A673 (cell line): ENCODE measurements around the gene NHS. TPM values are rescaled to one million over a fixed set of nuclear protein-coding genes. Genes with fewer than 3 reads are reported as not detected.

Experiments used
- BruUV-seq: library from RNA; stranded (reverse); fragments of 400-500 nt; replicated peaks from 2 replicates; lab custom pipeline; 2021; lab: Mats Ljungman, UMichigan
- CTCF ChIA-PET: fragments of 300-600 bp; sonication (Branson Sonifier 250); formaldehyde crosslinking; loops from one replicate; lab custom pipeline; 2022; ENCODE audit warnings: antibody characterized with exemption; lab: Charles Lee
- POLR2A ChIA-PET: fragments of 300-600 bp; sonication (Branson Sonifier 250); formaldehyde crosslinking; loops from one replicate; lab custom pipeline; 2022; ENCODE audit warnings: antibody characterized with exemption; ENCODE audit not compliant: low non-redundant PET; lab: Charles Lee
- DNase-seq: peaks from one replicate; pipeline ENCODE4 v3.0.0-alpha.2; 2015; ENCODE audit warnings: low spot score
- H3K27ac ChIP-seq: fragments of 200-600 bp; sonication (generic); 2 replicates; pipeline ENCODE4 v1.5.1; 2016; ENCODE audit warnings: mixed run types, low read depth, mild to moderate bottlenecking, mixed read lengths, antibody characterized with exemption, low read length; ENCODE audit not compliant: poor library complexity, severe bottlenecking
- H3K27me3 ChIP-seq: fragments of 200-600 bp; sonication (generic); replicated peaks from 2 replicates; pipeline ENCODE4 v1.6.1; 2017; ENCODE audit warnings: mixed run types, low read depth, mild to moderate bottlenecking, mixed read lengths, antibody characterized with exemption, low read length; ENCODE audit not compliant: insufficient read depth, poor library complexity
- H3K36me3 ChIP-seq: fragments of 200-600 bp; sonication (generic); 2 replicates; pipeline ENCODE4 v1.6.1; 2016; ENCODE audit warnings: mixed run types, mild to moderate bottlenecking, mixed read lengths, antibody characterized with exemption, low read length; ENCODE audit not compliant: insufficient read depth, poor library complexity, severe bottlenecking
- H3K4me1 ChIP-seq: fragments of 200-600 bp; sonication (generic); 2 replicates; pipeline ENCODE4 v1.6.1; 2017; ENCODE audit warnings: mixed run types, mild to moderate bottlenecking, mixed read lengths, antibody characterized with exemption, low read length; ENCODE audit not compliant: insufficient read depth, poor library complexity, severe bottlenecking
- H3K4me3 ChIP-seq: fragments of 200-600 bp; sonication (generic); 2 replicates; pipeline ENCODE4 v1.5.1; 2016; ENCODE audit warnings: low read depth, mixed run types, mild to moderate bottlenecking, mixed read lengths, low read length; ENCODE audit not compliant: poor library complexity, severe bottlenecking
- H3K9me3 ChIP-seq: fragments of 200-600 bp; sonication (generic); 2 replicates; pipeline ENCODE4 v1.6.1; 2016; ENCODE audit warnings: mixed run types, low read depth, mild to moderate bottlenecking, mixed read lengths, antibody characterized with exemption, low read length; ENCODE audit not compliant: poor library complexity, severe bottlenecking
- EZH2 ChIP-seq: fragments of 200-600 bp; sonication (generic); IDR thresholded peaks from 2 replicates; pipeline ENCODE4 v1.6.1; 2017; ENCODE audit warnings: borderline replicate concordance, low read depth, mild to moderate bottlenecking, mixed read lengths, antibody characterized with exemption, low read length; ENCODE audit not compliant: poor library complexity, severe bottlenecking
- intact Hi-C: fragments of 100-400 bp; cut with micrococcal nuclease; formaldehyde crosslinking; loops from one replicate; pipeline ENCODE4 v1.10.0; 2022; ENCODE audit not compliant: unreplicated experiment
- total RNA-seq: library from RNA; stranded (reverse); gene quantifications from 2 replicates; pipeline ENCODE4 v1.2.3, GENCODE V29; 2021
- TF ChIP-seq, protein P1 (sequence below): fragments of 300-800, 200-600 bp; sonication (generic); conservative IDR thresholded peaks from 2 replicates; pipeline ENCODE4 v1.5.1; 2017; ENCODE audit warnings: low read depth, mild to moderate bottlenecking, antibody characterized with exemption, low read length, moderate library complexity, mixed read lengths

NHS gene
- total RNA-seq, 1 experiment from 2014 or later = 0.37 TPM

DNA sequence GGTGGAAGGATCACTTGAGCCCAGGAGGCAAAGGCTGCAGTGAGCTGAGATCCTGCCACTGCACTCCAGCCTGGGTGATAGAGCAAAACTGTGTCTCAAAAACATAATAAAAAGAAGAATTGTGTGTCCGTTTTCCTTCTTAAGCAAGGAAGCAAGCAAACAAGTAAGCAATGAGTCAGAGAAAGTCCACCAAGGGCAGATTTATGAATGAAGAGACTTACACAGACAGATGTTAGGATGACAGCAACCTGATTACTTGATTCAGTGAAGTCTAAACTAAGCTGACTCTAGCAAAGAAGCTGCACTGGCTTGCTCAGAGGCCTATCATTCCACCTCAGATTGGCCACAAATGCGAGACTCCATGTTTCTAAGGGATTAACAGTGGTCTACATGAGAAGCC is 328.2 kb downstream of the NHS start:
- no peak overlapping the region for H3K27ac ChIP-seq
- BruUV-seq = no TSS peak
- H3K9me3 ChIP-seq = no peaks in the 10 kb centered on the region
- ChIA-PET CTCF (no interaction called here), POLR2A (no interaction called here)
- H3K4me1 ChIP-seq = no peaks in the 10 kb centered on the region
- intact Hi-C loops = no loop called here
- H3K36me3 ChIP-seq = no peaks in the 10 kb centered on the region
- TF ChIP-seq, protein P1, sequence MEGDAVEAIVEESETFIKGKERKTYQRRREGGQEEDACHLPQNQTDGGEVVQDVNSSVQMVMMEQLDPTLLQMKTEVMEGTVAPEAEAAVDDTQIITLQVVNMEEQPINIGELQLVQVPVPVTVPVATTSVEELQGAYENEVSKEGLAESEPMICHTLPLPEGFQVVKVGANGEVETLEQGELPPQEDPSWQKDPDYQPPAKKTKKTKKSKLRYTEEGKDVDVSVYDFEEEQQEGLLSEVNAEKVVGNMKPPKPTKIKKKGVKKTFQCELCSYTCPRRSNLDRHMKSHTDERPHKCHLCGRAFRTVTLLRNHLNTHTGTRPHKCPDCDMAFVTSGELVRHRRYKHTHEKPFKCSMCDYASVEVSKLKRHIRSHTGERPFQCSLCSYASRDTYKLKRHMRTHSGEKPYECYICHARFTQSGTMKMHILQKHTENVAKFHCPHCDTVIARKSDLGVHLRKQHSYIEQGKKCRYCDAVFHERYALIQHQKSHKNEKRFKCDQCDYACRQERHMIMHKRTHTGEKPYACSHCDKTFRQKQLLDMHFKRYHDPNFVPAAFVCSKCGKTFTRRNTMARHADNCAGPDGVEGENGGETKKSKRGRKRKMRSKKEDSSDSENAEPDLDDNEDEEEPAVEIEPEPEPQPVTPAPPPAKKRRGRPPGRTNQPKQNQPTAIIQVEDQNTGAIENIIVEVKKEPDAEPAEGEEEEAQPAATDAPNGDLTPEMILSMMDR = no peak
- TF ChIP-seq EZH2 = no peak
- H3K4me3 ChIP-seq = no peak overlapping the region
- peaks cover 8% of the 10 kb centered on the region for H3K27me3 ChIP-seq
- no peak for DNase-seq

DNA sequence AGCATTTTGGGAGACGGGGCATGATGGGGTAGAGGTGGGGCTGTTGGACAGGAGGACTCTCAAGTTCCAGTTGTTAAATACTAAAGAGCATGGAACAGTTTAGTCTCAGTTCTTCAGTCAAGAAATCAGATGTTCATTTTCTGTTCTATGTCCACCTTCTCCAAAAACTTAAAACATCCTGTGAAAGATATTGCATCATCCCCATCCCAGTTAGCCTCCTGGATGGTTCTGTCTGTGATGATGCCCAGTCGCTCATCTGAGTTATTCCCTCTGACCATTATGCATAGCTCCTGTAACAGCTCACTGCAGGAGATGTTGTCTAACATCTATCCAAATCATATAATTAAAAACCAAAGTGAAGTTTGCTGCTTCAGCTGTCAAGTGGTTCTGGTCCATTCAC is 330.2 kb downstream of the NHS start:
- peaks cover 12% of the 10 kb centered on the region for H3K27me3 ChIP-seq
- H3K36me3 ChIP-seq = no peaks in the 10 kb centered on the region
- POLR2A ChIA-PET = no interaction called here
- H3K9me3 ChIP-seq = no peaks in the 10 kb centered on the region
- H3K4me1 ChIP-seq = no peaks in the 10 kb centered on the region
- intact Hi-C loops = no loop called here
- TF ChIP-seq, protein P1 = no peak
- no peak for TF ChIP-seq EZH2
- BruUV-seq = no TSS peak
- H3K4me3 ChIP-seq = no peak overlapping the region
- no peak overlapping the region for H3K27ac ChIP-seq
- no peak for DNase-seq
- CTCF ChIA-PET = no interaction called here

DNA sequence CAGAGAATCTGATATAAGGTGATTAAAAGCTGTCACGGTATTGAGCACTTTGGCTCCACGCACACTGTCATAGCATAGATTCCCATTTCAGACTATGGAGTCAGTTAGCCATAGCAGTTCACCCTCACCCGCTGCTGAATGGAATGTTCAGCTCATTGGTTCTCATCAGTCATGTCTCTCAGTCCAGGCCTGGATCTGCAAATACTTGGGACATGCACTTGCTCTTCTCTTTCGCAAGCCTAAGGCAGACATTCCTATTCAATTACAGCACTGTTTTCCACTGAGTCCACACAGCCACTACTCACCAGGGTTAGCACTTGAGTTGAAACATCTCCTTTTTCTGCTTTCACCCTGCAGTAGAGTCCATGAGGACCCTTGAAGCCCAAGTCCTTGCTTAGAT is 331.7 kb downstream of the NHS start:
- Histone ChIP-seq H3K36me3 (no peaks in the 10 kb centered on the region), H3K27me3 (peaks cover 12% of the 10 kb centered on the region), H3K4me1 (no peaks in the 10 kb centered on the region), H3K27ac (no peak overlapping the region), H3K9me3 (no peaks in the 10 kb centered on the region), H3K4me3 (no peak overlapping the region)
- BruUV-seq = no TSS peak
- TF ChIP-seq, protein P1 = no peak
- no peak for TF ChIP-seq EZH2
- intact Hi-C loops = no loop called here
- CTCF ChIA-PET = no interaction called here
- no peak for DNase-seq
- POLR2A ChIA-PET = no interaction called here
